ENCODE measurements around the gene NTRK3.

Gene NTRK3

DNA sequence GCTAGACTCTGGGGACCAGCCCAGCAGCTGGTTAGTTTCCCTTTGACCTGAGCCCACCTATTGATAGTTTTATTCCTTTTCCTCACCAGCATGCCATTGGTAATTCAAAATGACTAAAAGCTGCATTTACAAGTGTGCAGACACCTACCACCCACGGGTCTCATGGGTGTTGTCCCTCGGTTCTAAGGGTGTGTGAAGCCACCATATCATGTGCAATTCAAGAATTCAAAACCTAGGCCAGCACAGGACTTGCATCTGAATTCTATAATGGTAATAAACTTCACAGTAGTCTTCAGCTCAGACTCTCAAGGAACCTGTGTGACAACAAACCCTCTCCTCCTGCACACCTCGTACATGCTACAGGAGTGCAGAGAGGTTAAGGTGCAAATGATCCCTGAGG is 55.3 kb downstream of the NTRK3 start:
- no peak for ATAC-seq
- no peak for TF ChIP-seq ZNF565 (CRISPR knock-in tag; conservative IDR thresholded peaks at IDR 0.05; ENCODE audit: low read depth)

DNA sequence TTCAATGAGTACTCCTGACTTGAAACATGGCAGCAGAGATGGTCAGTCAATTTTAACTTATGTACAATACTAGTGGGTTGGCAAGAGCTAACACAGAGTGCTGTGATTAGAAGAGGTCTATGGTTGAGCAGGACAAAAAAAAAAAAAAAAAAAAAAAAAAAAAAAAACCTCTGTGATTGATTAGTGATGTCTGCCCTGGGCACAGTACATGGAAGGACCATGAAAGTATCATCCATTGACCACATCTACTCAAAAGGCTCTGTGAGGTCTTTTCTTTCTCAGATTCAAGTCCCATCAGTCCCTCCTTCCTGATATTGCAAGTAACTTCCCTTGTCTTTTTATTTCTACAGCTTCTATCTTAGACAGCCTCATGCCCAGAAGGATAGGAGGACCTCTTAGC is 59.6 kb downstream of the NTRK3 start:
- no peak for ATAC-seq
- TF ChIP-seq ESRRG (CRISPR knock-in tag; IDR thresholded peaks at IDR 0.05), result no peak
- TF ChIP-seq ARNTL (CRISPR knock-in tag; IDR thresholded peaks at IDR 0.05; ENCODE audit: borderline replicate concordance, low read depth), result no peak
- TF ChIP-seq ZNF8 (CRISPR knock-in tag; IDR thresholded peaks at IDR 0.05), result no peak
- TF ChIP-seq SNAI2 (CRISPR knock-in tag; IDR thresholded peaks at IDR 0.05), result no peak
- no peak for TF ChIP-seq TOX (CRISPR knock-in tag; IDR thresholded peaks at IDR 0.05; ENCODE audit: borderline replicate concordance)
- TF ChIP-seq OSR1 (CRISPR knock-in tag; IDR thresholded peaks at IDR 0.05), result no peak
- no peak for TF ChIP-seq RARB (CRISPR knock-in tag; IDR thresholded peaks at IDR 0.05)
- no peak for TF ChIP-seq ZNF565 (CRISPR knock-in tag; conservative IDR thresholded peaks at IDR 0.05; ENCODE audit: low read depth)
- TF ChIP-seq TSHZ2 (CRISPR knock-in tag; IDR thresholded peaks at IDR 0.05), result no peak
- TF ChIP-seq, protein P1, sequence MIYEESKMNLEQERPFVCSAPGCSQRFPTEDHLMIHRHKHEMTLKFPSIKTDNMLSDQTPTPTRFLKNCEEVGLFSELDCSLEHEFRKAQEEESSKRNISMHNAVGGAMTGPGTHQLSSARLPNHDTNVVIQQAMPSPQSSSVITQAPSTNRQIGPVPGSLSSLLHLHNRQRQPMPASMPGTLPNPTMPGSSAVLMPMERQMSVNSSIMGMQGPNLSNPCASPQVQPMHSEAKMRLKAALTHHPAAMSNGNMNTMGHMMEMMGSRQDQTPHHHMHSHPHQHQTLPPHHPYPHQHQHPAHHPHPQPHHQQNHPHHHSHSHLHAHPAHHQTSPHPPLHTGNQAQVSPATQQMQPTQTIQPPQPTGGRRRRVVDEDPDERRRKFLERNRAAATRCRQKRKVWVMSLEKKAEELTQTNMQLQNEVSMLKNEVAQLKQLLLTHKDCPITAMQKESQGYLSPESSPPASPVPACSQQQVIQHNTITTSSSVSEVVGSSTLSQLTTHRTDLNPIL (CRISPR knock-in tag; IDR thresholded peaks at IDR 0.05; ENCODE audit: low read depth), result no peak
- no peak for TF ChIP-seq PPARA (CRISPR knock-in tag; IDR thresholded peaks at IDR 0.05; ENCODE audit: borderline replicate concordance)
- TF ChIP-seq POU6F1 (CRISPR knock-in tag; IDR thresholded peaks at IDR 0.05; ENCODE audit: borderline replicate concordance, low read depth), result no peak
- TF ChIP-seq GLIS3 (CRISPR knock-in tag; IDR thresholded peaks at IDR 0.05), result no peak
- no peak for TF ChIP-seq ZFP3 (CRISPR knock-in tag; IDR thresholded peaks at IDR 0.05)
- TF ChIP-seq, protein P2, sequence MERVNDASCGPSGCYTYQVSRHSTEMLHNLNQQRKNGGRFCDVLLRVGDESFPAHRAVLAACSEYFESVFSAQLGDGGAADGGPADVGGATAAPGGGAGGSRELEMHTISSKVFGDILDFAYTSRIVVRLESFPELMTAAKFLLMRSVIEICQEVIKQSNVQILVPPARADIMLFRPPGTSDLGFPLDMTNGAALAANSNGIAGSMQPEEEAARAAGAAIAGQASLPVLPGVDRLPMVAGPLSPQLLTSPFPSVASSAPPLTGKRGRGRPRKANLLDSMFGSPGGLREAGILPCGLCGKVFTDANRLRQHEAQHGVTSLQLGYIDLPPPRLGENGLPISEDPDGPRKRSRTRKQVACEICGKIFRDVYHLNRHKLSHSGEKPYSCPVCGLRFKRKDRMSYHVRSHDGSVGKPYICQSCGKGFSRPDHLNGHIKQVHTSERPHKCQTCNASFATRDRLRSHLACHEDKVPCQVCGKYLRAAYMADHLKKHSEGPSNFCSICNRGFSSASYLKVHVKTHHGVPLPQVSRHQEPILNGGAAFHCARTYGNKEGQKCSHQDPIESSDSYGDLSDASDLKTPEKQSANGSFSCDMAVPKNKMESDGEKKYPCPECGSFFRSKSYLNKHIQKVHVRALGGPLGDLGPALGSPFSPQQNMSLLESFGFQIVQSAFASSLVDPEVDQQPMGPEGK (CRISPR knock-in tag; IDR thresholded peaks at IDR 0.05; ENCODE audit: borderline replicate concordance), result no peak
- TF ChIP-seq ZC3H10 (CRISPR knock-in tag; IDR thresholded peaks at IDR 0.05), result no peak

GRCh38 chr15:88194162-88194561 is 62.4 kb downstream of the NTRK3 start:
- no peak for ATAC-seq
- TF ChIP-seq, protein P1 (CRISPR knock-in tag; IDR thresholded peaks at IDR 0.05; ENCODE audit: low read depth), result no peak
- TF ChIP-seq ZFP3 (CRISPR knock-in tag; IDR thresholded peaks at IDR 0.05), result no peak
- TF ChIP-seq BACH2 (CRISPR knock-in tag; IDR thresholded peaks at IDR 0.05; ENCODE audit: borderline replicate concordance), result no peak
- no peak for TF ChIP-seq ZFP30 (CRISPR knock-in tag; IDR thresholded peaks at IDR 0.05)
- TF ChIP-seq GLIS3 (CRISPR knock-in tag; IDR thresholded peaks at IDR 0.05), result no peak
- no peak for TF ChIP-seq ZNF565 (CRISPR knock-in tag; conservative IDR thresholded peaks at IDR 0.05; ENCODE audit: low read depth)
- no peak for TF ChIP-seq ZC3H10 (CRISPR knock-in tag; IDR thresholded peaks at IDR 0.05)
- TF ChIP-seq ISL1 (CRISPR knock-in tag; IDR thresholded peaks at IDR 0.05), result no peak
- no peak for TF ChIP-seq OSR1 (CRISPR knock-in tag; IDR thresholded peaks at IDR 0.05)
- TF ChIP-seq ZNF70 (CRISPR knock-in tag; IDR thresholded peaks at IDR 0.05), result no peak
- no peak for TF ChIP-seq PPARA (CRISPR knock-in tag; IDR thresholded peaks at IDR 0.05; ENCODE audit: borderline replicate concordance)
- TF ChIP-seq SNAI2 (CRISPR knock-in tag; IDR thresholded peaks at IDR 0.05), result no peak
- no peak for TF ChIP-seq TCF4 (CRISPR knock-in tag; IDR thresholded peaks at IDR 0.05; ENCODE audit: borderline replicate concordance)
- no peak for TF ChIP-seq TOX (CRISPR knock-in tag; IDR thresholded peaks at IDR 0.05; ENCODE audit: borderline replicate concordance)
- TF ChIP-seq CSDC2 (CRISPR knock-in tag; IDR thresholded peaks at IDR 0.05), result no peak
- TF ChIP-seq ZNF8 (CRISPR knock-in tag; IDR thresholded peaks at IDR 0.05), result no peak
- TF ChIP-seq POU6F1 (CRISPR knock-in tag; IDR thresholded peaks at IDR 0.05; ENCODE audit: borderline replicate concordance, low read depth), result no peak
- no peak for TF ChIP-seq ESRRG (CRISPR knock-in tag; IDR thresholded peaks at IDR 0.05)

All from SK-N-SH treated with all-trans-retinoic acid at 6 μM for 48 hours (cell line).